ENCODE data around the gene PSMA3.

Gene PSMA3

GRCh38 chr14:58299401-58300330 is 55.0 kb downstream of the PSMA3 start:
- no peak for DNase-seq

DNA sequence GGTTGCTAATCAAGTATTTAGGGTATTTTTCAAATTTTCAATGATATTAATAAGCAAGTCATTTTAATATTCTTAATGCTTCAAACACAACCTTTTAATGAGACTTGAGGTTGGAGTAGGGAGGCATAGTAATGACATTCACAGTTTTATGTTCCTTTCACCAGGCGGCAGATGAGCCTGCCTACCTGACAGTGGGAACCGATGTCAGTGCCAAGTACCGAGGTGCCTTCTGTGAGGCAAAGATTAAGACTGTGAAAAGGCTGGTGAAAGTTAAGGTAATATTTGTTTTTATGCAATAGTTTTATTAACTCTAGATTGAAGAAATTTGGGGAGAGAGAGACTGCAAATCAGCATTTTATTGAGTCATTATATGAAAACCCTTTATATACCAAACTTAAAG is 56.8 kb downstream of the PSMA3 start:
- DNase-seq = no peak

DNA sequence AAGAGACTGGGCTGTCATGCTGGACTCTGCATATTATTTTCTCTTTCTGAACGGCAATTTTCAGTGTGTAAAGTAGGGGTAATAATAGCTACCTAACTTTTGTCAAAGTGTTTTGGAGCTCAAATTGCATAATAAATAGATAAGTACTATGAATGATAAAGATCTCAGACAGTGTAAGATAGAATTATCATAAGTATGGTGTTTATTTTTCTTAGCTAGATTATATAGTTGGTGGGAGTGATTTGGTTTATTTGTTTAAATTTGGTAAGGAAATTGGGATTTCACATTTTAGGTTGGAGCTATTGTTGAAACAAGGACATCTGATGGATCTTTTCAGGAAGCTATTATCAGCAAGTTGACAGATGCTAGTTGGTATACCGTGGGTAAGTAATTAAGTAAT is 61.1 kb downstream of the PSMA3 start:
- no peak for DNase-seq

DNA sequence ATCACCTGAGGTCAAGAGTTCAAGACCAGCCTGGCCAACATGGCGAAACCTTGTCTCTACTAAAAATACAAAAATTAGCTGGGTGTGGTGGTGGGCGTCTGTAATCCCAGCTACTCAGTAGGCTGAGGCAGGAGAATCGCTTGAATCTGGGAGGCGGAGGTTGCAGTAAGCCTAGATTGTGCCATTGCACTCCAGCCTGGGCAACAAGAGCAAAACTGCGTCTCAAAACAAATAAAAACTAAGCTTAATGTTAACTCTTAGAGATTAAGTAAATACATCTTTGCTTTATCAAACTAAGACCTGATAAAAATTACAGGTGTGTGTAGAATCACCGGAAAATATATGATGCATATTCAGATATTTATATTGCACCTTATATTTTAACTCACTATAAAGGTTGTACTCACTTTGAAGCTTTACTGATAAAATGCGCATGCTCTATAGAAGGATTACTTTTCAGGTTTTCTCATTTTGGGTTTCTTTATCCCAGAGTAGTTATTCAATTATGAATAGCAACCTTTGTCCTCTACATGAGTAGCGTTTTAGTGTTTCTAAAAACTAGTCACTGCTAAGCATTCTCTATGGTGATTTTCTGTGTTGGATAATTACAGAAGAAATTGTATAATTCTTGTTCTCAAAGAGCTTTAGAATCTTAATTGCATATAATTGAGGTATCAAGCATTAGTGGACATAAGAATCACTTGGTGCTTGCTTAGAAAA is 63.1 kb downstream of the PSMA3 start:
- no peak for DNase-seq

DNA sequence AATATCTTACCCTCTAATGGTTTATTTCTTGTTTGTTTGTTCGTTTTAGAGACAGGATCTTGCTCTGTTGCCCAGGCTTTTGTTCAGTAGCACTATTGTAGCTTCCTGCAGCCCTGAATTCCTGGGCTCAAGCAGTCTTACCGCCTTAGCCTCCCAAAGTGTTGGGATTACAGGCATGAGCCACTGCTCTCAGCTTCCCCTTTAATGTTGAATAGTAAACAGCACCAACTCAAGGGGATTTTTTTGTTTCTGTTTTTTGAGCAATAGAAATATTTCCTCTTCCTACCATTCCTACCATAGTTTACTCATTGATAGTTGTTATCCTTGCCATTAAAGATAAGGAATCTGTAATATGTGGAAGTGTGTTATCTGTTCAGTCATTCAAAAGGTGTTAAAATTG is 64.4 kb downstream of the PSMA3 start:
- DNase-seq = no peak

- no peak for DNase-seq
Observed at GRCh38 chr14:58313699-58314098, 69.1 kb downstream of the PSMA3 start.

DNA sequence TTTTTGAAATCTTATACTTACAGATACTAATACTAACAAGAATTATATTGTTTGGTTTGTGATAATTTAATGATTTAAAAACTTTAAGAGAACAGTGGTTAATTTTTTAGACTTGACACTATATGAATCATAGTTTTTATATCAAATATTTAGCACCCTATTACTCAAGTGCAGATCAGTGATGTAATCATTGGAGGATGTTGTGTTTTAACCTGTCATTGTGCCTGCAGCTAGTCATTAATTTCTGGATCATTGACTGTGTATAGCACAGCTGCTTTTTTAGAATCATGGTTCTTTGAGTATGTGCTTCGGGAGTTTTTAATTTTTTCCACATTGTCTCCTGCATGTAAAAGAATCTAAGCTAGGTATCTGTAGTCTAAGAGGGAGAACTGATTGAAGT is 71.0 kb downstream of the PSMA3 start:
- DNase-seq = no peak
